NCI-H2029 treated with DMSO at 0.1 percent for 48 hours (cell line): Measurements from ENCODE around the gene B4GAT1.
"Not testable (repeated sequence)": the region's sequence is repeated elsewhere in the genome, so short reads cannot be mapped to it uniquely, and the experiment has no call there.

Experiments used
- DNase-seq: peaks from one replicate; lab custom pipeline; 2025; lab: John Stamatoyannopoulos, UW

Gene B4GAT1

GRCh38 chr11:66322732-66323427, 24.5 kb downstream of the B4GAT1 start:
- DNase-seq: no peak

DNA sequence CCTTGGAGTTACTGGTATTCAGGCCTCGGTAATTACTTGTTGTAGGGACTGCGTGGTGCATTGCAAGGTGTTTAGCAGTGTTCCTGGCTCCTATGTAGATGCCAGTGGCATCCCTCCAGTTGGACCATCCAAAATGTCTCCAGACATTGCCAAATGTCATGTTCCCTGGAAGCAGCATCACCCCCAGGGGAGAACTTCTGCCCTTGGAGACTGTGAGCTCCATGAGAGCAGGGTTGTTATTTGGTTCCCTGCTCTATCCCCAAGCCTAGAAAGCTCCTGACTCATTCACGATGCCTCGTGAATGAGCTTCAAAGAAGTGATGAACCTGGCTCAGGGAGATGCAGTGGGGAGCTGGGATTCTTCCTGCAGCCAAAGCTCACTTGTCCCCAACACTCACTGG, 25.8 kb downstream of the B4GAT1 start:
- no peak for DNase-seq

GRCh38 chr11:66320748-66321147, 26.7 kb downstream of the B4GAT1 start:
- not testable (repeated sequence) for DNase-seq

GRCh38 chr11:66320289-66320688, 27.1 kb downstream of the B4GAT1 start:
- not testable (repeated sequence) for DNase-seq

- DNase-seq: no peak
Observed at GRCh38 chr11:66318600-66318970, 28.8 kb downstream of the B4GAT1 start.

DNA sequence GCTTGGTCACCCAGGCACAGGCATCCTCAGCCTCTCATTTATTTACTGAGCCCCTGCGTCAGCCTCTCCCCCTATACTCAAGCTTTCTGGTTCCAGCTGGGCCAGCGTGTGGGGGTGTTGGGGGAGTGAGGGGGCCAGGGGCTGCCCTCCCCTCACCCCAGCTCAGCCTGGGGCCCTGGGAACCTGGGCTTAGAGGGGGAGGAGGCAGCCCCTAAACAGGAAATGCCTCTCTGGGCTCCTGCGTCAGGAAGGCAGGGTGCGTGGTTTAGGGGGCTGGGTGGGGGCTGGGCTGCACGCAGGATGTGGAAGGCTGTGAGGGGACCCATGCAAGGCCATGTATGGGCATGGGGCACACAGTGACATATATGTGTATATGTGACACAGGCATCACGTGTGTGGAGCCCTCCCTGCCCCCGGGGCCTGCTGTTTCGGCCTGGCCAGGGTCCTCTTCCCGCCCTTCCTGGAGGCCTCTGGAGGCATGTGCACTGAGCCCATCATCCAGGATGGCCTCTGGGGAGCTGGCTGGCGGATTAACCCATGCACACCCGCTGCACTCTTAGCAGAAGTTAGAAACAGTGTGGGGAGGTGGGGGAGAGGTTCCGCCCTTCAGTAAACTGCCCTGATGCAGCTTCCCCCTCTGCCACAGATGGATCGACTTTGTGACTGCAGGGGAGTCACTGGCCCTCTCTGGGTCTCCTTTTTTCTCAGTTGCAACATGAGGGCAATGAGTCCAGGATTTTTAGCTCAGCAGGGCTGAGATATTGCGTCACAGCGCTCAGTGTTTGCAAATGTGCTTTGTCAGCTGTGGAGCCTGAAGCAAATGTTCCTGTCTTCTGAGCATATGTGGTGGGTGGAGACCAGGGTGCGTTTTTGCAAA, 29.5 kb downstream of the B4GAT1 start:
- no peak for DNase-seq

DNA sequence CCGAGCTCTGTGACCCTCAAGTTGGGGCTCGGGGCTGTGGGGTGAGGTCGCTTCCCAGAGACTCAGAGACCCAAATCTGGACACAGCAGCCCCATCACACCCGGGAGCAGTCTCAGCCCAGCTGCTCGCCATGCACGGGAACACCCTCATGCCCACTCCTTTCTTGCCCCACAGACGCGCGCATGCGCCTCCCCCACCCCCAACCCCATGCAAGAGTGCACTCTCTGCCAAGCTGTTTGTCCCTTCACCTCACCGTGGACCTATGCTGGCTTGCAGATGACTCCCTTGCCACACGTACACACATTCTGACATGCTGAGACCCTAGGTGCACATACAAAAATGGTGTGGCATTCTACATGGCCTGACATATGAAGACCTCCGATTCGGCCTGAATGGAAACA, 30.1 kb downstream of the B4GAT1 start:
- no peak for DNase-seq

DNA sequence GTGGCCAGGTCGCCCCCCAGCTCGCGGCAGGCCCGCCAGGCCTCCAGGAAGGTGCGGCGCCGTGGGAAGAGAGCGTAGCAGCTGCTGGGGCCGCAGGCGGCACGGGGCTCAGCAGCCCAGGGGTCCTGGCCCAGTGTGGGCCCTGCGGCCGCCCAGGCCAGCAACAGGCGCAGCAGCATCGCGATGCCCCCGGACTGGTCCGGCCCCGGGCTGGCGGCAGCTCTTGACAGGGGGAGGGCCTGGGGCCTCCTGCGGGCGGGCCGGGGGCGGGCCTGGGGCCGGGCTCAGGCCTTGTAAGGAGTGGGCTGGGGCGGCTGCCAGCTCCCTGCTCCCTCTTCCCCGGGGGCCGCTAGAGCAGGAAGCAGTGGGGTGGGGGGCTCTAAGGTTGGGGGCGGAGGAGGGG, 30.6 kb downstream of the B4GAT1 start, which contains the start of gene CD248:
Gene CD248, minus strand, starts transcription at position 196 of the 403 bp plus-strand sequence. Its CDS starts 17 bp downstream, at position 179.
- no peak for DNase-seq

DNA sequence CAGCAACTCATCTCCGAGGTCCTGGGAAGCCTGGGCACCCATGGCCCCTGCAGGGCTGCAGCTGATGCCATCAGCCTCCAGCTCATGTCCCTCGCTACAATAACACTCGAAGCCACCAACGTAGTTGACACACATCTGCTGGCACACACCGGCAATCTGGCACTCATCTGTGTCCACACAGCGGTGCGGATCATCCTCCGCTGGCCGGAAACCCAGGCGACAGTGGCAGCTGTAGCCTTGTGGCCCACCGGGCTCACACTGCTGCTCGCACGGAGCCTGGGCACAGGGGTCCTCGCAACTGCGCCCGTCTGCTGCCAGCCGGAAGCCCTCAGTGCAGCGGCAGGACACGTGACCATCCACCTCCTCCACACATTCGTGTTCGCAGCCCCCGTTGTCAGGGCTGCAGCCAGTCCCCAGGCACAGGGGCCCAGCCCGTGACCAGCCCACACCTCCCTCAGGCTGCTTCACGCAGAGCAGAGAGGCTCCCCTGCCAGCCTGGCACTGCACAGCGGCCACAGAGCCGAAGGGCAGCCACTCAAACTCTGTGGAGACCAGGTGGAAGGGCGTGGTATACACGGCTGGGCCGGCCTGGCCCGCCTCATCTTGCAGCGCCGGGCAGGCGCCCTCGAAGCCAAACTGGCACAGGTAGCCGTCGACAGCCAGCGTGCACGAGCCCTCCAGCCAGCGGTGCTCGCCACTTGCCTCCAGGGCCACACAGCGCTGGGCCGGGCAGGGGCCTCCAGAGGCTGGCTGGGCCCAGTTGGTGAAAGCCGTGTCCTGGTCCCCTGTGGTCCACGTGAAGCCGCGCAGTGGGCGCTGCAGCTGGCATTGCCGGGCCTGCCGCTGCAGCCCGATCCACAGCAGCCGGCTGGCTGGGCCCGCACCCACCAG, 31.3 kb downstream of the B4GAT1 start:
- peak; percentile 24 for DNase-seq

GRCh38 chr11:66315498-66315885, 31.9 kb downstream of the B4GAT1 start:
- DNase-seq: no peak

- DNase-seq: no peak
Observed at GRCh38 chr11:66314561-66315497, 32.6 kb downstream of the B4GAT1 start.

GRCh38 chr11:66314186-66314501, 33.3 kb downstream of the B4GAT1 start:
- DNase-seq: no peak

DNA sequence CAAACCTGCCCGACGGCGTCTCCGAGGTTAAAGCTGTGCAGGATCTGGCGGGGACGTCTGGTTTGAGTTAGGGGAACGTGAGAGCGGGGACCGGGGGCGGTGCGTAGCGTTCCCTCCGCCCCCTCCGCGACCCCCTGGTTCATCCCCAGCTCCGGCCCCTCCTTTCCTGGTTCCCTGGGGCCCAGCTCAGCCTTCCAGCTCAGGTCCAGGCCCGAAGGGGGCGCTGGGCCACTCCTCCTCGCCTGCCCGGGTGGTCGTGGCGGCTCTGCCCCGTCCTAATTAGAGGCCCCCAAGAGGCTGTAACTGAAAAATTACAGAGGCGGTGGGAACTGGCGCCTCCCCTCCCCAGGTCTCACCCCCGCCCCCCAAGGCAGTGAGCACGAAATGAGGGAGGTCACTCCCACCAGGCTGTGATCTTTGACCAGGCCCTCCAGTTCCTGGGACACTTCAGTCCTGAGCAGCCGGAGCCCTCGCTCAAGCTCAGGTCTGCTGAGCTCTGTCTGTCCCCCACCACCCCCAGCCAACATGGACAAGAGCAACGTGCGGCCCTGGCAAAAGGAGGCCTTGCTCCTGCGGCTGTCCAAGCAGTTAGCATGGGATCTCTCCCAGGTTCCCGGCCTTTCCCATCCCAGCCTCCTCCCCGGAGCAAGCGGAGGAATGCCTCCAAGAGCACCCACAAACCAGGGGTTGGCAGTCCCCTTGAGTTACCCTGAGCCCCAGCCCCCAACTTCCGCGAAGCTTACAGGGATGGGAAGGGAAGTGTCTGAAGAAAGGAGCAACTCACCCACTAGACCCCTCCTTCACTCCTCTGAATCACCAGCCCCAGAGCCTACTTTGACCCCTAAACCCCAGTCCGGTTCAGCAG, 33.9 kb downstream of the B4GAT1 start:
- no peak for DNase-seq

GRCh38 chr11:66312549-66313320, 34.7 kb downstream of the B4GAT1 start:
- peak; percentile 77 for DNase-seq

- DNase-seq: peak; percentile 77
Observed at GRCh38 chr11:66311965-66312548, 35.4 kb downstream of the B4GAT1 start.

DNA sequence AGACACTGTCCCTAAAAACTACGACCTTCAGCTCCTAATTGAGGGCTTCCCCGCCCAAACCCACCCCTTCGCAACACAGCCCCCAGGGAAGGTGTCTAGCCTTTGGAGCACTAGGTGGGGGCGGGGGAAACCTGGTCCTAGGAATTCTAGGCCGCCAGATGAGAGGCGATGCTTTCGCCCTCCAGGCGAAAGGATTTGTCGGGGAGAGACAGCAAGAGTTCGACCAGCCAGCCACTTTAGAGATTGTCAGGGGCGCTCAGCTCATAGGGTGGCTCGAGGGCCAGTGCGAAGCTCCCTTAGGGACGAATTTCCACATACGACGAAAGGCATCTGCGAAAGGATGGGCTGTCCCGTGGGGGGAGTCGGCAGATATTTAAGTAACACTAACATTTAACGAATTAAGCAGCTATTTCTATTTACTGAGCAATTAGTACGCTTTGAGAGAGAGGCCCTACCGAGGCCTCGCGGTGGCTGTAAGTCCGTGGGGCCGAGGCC, 35.9 kb downstream of the B4GAT1 start:
- no peak for DNase-seq

- DNase-seq: not testable (repeated sequence)
Observed at GRCh38 chr11:66310803-66311440, 36.5 kb downstream of the B4GAT1 start.

DNA sequence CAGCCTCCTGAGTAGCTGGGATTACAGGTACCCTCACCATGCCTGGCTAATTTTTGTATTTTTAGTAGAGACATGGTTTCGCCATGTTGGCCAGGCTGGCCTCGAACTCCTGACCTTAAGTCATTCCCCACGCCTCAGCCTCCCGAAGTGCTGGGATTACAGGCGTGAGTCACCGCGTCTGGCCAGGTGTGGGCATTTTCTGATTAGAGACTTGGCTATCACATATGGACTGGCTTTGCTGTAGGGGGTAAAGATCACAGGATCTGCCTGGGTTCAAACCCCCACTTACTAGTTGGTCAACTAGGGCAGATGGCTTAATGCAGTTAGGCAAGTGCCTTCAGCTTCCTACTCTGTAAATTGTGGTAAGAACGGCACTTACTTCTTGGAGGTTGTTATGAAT, 37.1 kb downstream of the B4GAT1 start:
- no peak for DNase-seq
